Astrocyte (in vitro differentiated cells and primary cell): ENCODE data around the gene TMUB2. TPM values are rescaled to one million over a fixed set of nuclear protein-coding genes. Genes with fewer than 3 reads are reported as not detected.

Source experiments
- DNase-seq: peaks from one replicate; pipeline ENCODE4 v3.0.0-alpha.2; 2010; ENCODE audit warnings: low read depth
- FAIRE-seq: peaks from 2 replicates; lab custom pipeline; 2011; peaks lifted over from hg19 to GRCh38; lab: Jason Lieb, UNC
- H2AFZ ChIP-seq: 2 replicates; pipeline ENCODE4 v1.6.0; 2012; ENCODE audit warnings: low read depth, low read length, inconsistent platforms
- H3K27ac ChIP-seq: 2 replicates; pipeline ENCODE4 v1.5.1; 2011; ENCODE audit warnings: low read depth, low read length, inconsistent platforms
- H3K27me3 ChIP-seq: 2 replicates; pipeline ENCODE4 v1.6.0; 2011; ENCODE audit warnings: low read length, inconsistent platforms; ENCODE audit not compliant: insufficient read depth
- H3K36me3 ChIP-seq: 2 replicates; pipeline ENCODE4 v1.5.1; 2011; ENCODE audit warnings: low read length, inconsistent platforms; ENCODE audit not compliant: insufficient read depth
- H3K4me1 ChIP-seq: 2 replicates; pipeline ENCODE4 v1.5.1; 2011; ENCODE audit warnings: low read length, inconsistent platforms; ENCODE audit not compliant: insufficient read depth
- H3K4me2 ChIP-seq: 2 replicates; pipeline ENCODE4 v1.6.0; 2012; ENCODE audit warnings: low read length, inconsistent platforms
- H3K4me3 ChIP-seq: 2 replicates; pipeline ENCODE4 v1.5.1; 2011; ENCODE audit warnings: low read depth, mild to moderate bottlenecking, low read length, inconsistent platforms; ENCODE audit not compliant: insufficient read depth
- H3K79me2 ChIP-seq: 2 replicates; pipeline ENCODE4 v1.6.0; 2012; ENCODE audit warnings: mild to moderate bottlenecking, low read length, inconsistent platforms; ENCODE audit not compliant: insufficient read depth
- H3K9ac ChIP-seq: 2 replicates; pipeline ENCODE4 v1.6.0; 2012; ENCODE audit warnings: mild to moderate bottlenecking, low read length, inconsistent platforms
- H3K9me3 ChIP-seq: 2 replicates; pipeline ENCODE4 v1.5.1; 2012; ENCODE audit warnings: low read depth, mild to moderate bottlenecking, low read length, inconsistent platforms; ENCODE audit not compliant: insufficient read depth
- H4K20me1 ChIP-seq: 2 replicates; pipeline ENCODE4 v1.6.0; 2012; ENCODE audit warnings: low read length, inconsistent platforms; ENCODE audit not compliant: insufficient read depth
- H3K27ac Mint-ChIP-seq: one replicate; pipeline ENCODE4 v1.8.0; 2021; ENCODE audit warnings: mild to moderate bottlenecking, mixed read lengths; ENCODE audit not compliant: unreplicated experiment
- H3K27me3 Mint-ChIP-seq: one replicate; pipeline ENCODE4 v1.8.0; 2021; ENCODE audit warnings: low read depth, mixed read lengths; ENCODE audit not compliant: unreplicated experiment
- H3K36me3 Mint-ChIP-seq: one replicate; pipeline ENCODE4 v1.8.0; 2021; ENCODE audit warnings: low read depth, mixed read lengths; ENCODE audit not compliant: unreplicated experiment
- H3K4me1 Mint-ChIP-seq: one replicate; pipeline ENCODE4 v1.8.0; 2021; ENCODE audit warnings: low read depth, mixed read lengths; ENCODE audit not compliant: unreplicated experiment
- H3K4me3 Mint-ChIP-seq: one replicate; pipeline ENCODE4 v1.8.0; 2021; ENCODE audit warnings: mild to moderate bottlenecking, moderate library complexity, mixed read lengths; ENCODE audit not compliant: unreplicated experiment
- H3K9me3 Mint-ChIP-seq: one replicate; pipeline ENCODE4 v1.8.0; 2021; ENCODE audit warnings: mild to moderate bottlenecking, mixed read lengths; ENCODE audit not compliant: unreplicated experiment
- EZH2 ChIP-seq: IDR thresholded peaks from 2 replicates; pipeline ENCODE4 v1.6.1; 2012; ENCODE audit warnings: mild to moderate bottlenecking, low read length, inconsistent platforms; ENCODE audit not compliant: insufficient read depth
- total RNA-seq: library from RNA; stranded (reverse); gene quantifications from 2 replicates; pipeline ENCODE4 v1.2.1, GENCODE V29; 2021
- TF ChIP-seq, protein P1 (sequence below): IDR thresholded peaks from 2 replicates; pipeline ENCODE4 v1.5.1; 2011; ENCODE audit warnings: low read depth, mild to moderate bottlenecking, inconsistent platforms, low read length, moderate library complexity; ENCODE audit not compliant: insufficient read depth

TMUB2 gene
- total RNA-seq, 1 donor from 2014 or later = 28.8 TPM

DNA sequence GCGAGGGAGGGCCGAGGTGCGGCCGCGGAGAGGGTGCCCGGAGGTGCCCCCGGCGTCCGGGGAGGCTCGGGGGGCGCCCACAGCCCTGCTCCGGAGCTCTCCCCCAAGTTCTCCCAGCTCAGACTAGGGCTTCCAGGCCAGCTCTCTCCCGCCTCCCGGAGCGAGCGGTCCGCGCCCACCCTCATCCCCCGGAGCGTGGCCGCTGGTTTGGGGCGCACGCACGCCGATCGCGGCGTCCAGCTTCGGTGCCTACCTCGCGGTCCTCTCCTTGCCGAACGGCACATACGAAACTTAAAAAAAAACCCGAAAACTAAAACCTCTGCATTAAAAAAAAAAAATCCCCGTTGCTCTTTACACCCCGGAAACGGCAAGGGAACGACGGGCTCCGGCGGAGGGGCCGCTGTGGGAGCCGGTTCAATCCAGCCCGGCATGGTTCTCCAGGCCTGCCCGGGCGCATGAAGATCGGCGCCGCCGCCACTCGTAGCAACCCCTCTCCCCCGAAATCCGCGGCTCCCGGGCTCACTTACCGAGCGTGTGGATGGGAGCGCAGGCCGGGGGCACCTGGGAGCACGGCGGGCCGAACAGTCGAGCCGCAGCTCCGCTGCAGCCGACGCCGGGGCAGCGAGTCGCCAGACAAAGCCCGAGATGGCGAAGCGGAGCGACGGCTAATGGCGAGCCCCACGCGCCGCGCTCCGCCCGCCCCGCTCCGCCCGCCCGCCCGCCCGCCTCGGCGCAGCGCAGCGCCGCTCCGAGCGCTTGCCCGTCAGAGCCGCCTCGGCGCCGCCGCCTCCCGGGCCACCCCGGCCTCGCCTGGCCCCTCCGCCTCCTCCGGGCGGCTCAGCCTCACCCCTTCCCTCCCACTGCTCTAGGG lies 33.7 kb downstream of the TMUB2 start:
- no peaks in the 10 kb centered on the region for H3K27me3 ChIP-seq
- peak overlapping the region; percentile 92 for H3K4me3 Mint-ChIP-seq
- H3K9ac ChIP-seq = peak overlapping the region; percentile 90
- no peaks in the 10 kb centered on the region for H3K9me3 ChIP-seq
- TF ChIP-seq, protein P1, sequence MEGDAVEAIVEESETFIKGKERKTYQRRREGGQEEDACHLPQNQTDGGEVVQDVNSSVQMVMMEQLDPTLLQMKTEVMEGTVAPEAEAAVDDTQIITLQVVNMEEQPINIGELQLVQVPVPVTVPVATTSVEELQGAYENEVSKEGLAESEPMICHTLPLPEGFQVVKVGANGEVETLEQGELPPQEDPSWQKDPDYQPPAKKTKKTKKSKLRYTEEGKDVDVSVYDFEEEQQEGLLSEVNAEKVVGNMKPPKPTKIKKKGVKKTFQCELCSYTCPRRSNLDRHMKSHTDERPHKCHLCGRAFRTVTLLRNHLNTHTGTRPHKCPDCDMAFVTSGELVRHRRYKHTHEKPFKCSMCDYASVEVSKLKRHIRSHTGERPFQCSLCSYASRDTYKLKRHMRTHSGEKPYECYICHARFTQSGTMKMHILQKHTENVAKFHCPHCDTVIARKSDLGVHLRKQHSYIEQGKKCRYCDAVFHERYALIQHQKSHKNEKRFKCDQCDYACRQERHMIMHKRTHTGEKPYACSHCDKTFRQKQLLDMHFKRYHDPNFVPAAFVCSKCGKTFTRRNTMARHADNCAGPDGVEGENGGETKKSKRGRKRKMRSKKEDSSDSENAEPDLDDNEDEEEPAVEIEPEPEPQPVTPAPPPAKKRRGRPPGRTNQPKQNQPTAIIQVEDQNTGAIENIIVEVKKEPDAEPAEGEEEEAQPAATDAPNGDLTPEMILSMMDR = no peak
- no peak for TF ChIP-seq EZH2
- H3K79me2 ChIP-seq = peaks cover 55% of the 10 kb centered on the region
- H3K36me3 ChIP-seq = peaks cover 18% of the 10 kb centered on the region
- peak overlapping the region; percentile 41 for H2AFZ ChIP-seq
- peaks cover 7% of the 10 kb centered on the region for H3K36me3 Mint-ChIP-seq
- no peak for DNase-seq
- peaks cover 13% of the 10 kb centered on the region for H3K4me1 Mint-ChIP-seq
- H3K4me2 ChIP-seq = peak overlapping the region; percentile 98
- H3K27ac Mint-ChIP-seq = peak overlapping the region; percentile 75
- H3K4me1 ChIP-seq = peaks cover 30% of the 10 kb centered on the region
- H3K27ac ChIP-seq = peak overlapping the region; percentile 73
- no peaks in the 10 kb centered on the region for H3K27me3 Mint-ChIP-seq
- H3K9me3 Mint-ChIP-seq = no peaks in the 10 kb centered on the region
- no peak for FAIRE-seq
- H3K4me3 ChIP-seq = peak overlapping the region; percentile 76
- peaks cover 40% of the 10 kb centered on the region for H4K20me1 ChIP-seq

GRCh38 chr17:44221084-44221861 lies 34.5 kb downstream of the TMUB2 start:
- peaks cover 46% of the 10 kb centered on the region for H3K79me2 ChIP-seq
- peak overlapping the region; percentile 77 for H2AFZ ChIP-seq
- H4K20me1 ChIP-seq = peaks cover 32% of the 10 kb centered on the region
- Mint-ChIP-seq H3K36me3 (peaks cover 5% of the 10 kb centered on the region), H3K9me3 (no peaks in the 10 kb centered on the region), H3K4me3 (peak overlapping the region; percentile 92), H3K4me1 (peaks cover 13% of the 10 kb centered on the region), H3K27ac (peak overlapping the region; percentile 70), H3K27me3 (no peaks in the 10 kb centered on the region)
- H3K4me3 ChIP-seq = peak overlapping the region; percentile 76
- H3K4me1 ChIP-seq = peaks cover 30% of the 10 kb centered on the region
- DNase-seq = peak; percentile 81
- H3K9ac ChIP-seq = peak overlapping the region; percentile 83
- peak overlapping the region; percentile 73 for H3K27ac ChIP-seq
- H3K27me3 ChIP-seq = no peaks in the 10 kb centered on the region
- H3K4me2 ChIP-seq = peak overlapping the region; percentile 98
- peaks cover 11% of the 10 kb centered on the region for H3K36me3 ChIP-seq
- FAIRE-seq = no peak
- H3K9me3 ChIP-seq = no peaks in the 10 kb centered on the region
- no peak for TF ChIP-seq EZH2
- TF ChIP-seq, protein P1 = no peak
